ENCODE data around the gene DNAJC5. TPM values are rescaled to one million over a fixed set of nuclear protein-coding genes. Genes with fewer than 3 reads are reported as not detected.

Gene DNAJC5
- total RNA-seq, 1 experiment from 2014 or later: 28.5 TPM

DNA sequence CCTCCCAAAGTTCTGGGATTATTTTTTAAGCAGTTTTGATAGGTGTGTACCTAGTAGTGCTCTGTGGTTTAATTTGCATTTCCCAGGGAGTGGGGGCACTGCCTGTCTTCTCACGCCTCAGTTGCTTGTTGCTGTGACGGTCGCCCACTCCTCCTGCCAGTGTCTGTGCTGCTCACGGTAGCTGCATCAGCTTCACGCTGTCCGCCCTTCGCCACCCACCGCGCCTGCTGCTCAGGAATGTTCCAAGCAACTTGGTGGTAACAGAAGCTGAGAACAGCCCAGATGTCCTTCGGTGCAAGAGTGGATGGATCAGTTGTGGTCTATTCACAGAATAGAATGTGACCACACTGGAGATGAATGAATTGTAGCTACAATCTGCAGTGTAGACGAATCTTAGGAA lies 22.9 kb downstream of the DNAJC5 start (continued):
- TF ChIP-seq FOXJ3 (CRISPR knock-in tag; IDR thresholded peaks at IDR 0.05; ENCODE audit: borderline replicate concordance): no peak
- no peak for TF ChIP-seq NR2C2 (CRISPR knock-in tag; IDR thresholded peaks at IDR 0.05)
- TF ChIP-seq RORB (CRISPR knock-in tag; IDR thresholded peaks at IDR 0.05): no peak
- TF ChIP-seq, protein P1, sequence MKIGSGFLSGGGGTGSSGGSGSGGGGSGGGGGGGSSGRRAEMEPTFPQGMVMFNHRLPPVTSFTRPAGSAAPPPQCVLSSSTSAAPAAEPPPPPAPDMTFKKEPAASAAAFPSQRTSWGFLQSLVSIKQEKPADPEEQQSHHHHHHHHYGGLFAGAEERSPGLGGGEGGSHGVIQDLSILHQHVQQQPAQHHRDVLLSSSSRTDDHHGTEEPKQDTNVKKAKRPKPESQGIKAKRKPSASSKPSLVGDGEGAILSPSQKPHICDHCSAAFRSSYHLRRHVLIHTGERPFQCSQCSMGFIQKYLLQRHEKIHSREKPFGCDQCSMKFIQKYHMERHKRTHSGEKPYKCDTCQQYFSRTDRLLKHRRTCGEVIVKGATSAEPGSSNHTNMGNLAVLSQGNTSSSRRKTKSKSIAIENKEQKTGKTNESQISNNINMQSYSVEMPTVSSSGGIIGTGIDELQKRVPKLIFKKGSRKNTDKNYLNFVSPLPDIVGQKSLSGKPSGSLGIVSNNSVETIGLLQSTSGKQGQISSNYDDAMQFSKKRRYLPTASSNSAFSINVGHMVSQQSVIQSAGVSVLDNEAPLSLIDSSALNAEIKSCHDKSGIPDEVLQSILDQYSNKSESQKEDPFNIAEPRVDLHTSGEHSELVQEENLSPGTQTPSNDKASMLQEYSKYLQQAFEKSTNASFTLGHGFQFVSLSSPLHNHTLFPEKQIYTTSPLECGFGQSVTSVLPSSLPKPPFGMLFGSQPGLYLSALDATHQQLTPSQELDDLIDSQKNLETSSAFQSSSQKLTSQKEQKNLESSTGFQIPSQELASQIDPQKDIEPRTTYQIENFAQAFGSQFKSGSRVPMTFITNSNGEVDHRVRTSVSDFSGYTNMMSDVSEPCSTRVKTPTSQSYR (CRISPR knock-in tag; IDR thresholded peaks at IDR 0.05): no peak
- TF ChIP-seq, protein P2, sequence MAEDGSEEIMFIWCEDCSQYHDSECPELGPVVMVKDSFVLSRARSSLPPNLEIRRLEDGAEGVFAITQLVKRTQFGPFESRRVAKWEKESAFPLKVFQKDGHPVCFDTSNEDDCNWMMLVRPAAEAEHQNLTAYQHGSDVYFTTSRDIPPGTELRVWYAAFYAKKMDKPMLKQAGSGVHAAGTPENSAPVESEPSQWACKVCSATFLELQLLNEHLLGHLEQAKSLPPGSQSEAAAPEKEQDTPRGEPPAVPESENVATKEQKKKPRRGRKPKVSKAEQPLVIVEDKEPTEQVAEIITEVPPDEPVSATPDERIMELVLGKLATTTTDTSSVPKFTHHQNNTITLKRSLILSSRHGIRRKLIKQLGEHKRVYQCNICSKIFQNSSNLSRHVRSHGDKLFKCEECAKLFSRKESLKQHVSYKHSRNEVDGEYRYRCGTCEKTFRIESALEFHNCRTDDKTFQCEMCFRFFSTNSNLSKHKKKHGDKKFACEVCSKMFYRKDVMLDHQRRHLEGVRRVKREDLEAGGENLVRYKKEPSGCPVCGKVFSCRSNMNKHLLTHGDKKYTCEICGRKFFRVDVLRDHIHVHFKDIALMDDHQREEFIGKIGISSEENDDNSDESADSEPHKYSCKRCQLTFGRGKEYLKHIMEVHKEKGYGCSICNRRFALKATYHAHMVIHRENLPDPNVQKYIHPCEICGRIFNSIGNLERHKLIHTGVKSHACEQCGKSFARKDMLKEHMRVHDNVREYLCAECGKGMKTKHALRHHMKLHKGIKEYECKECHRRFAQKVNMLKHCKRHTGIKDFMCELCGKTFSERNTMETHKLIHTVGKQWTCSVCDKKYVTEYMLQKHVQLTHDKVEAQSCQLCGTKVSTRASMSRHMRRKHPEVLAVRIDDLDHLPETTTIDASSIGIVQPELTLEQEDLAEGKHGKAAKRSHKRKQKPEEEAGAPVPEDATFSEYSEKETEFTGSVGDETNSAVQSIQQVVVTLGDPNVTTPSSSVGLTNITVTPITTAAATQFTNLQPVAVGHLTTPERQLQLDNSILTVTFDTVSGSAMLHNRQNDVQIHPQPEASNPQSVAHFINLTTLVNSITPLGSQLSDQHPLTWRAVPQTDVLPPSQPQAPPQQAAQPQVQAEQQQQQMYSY (CRISPR knock-in tag; IDR thresholded peaks at IDR 0.05): no peak
- TF ChIP-seq ELF4 (CRISPR knock-in tag; IDR thresholded peaks at IDR 0.05; ENCODE audit: low read depth): no peak
- no peak for TF ChIP-seq ZNF396 (CRISPR knock-in tag; IDR thresholded peaks at IDR 0.05; ENCODE audit: borderline replicate concordance)
- no peak for TF ChIP-seq ZNF317 (CRISPR knock-in tag; IDR thresholded peaks at IDR 0.05; ENCODE audit: borderline replicate concordance, low read depth)
- TF ChIP-seq, protein P3, sequence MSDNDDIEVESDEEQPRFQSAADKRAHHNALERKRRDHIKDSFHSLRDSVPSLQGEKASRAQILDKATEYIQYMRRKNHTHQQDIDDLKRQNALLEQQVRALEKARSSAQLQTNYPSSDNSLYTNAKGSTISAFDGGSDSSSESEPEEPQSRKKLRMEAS (CRISPR knock-in tag; IDR thresholded peaks at IDR 0.05): no peak
- TF ChIP-seq EMX1 (CRISPR knock-in tag; IDR thresholded peaks at IDR 0.05): no peak
- no peak for TF ChIP-seq ZNF232 (CRISPR knock-in tag; IDR thresholded peaks at IDR 0.05)
- TF ChIP-seq, protein P4, sequence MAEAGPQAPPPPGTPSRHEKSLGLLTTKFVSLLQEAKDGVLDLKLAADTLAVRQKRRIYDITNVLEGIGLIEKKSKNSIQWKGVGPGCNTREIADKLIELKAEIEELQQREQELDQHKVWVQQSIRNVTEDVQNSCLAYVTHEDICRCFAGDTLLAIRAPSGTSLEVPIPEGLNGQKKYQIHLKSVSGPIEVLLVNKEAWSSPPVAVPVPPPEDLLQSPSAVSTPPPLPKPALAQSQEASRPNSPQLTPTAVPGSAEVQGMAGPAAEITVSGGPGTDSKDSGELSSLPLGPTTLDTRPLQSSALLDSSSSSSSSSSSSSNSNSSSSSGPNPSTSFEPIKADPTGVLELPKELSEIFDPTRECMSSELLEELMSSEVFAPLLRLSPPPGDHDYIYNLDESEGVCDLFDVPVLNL (CRISPR knock-in tag; IDR thresholded peaks at IDR 0.05; ENCODE audit: borderline replicate concordance, low read depth): no peak
- no peak for TF ChIP-seq MXD4 (CRISPR knock-in tag; IDR thresholded peaks at IDR 0.05; ENCODE audit: borderline replicate concordance)

DNA sequence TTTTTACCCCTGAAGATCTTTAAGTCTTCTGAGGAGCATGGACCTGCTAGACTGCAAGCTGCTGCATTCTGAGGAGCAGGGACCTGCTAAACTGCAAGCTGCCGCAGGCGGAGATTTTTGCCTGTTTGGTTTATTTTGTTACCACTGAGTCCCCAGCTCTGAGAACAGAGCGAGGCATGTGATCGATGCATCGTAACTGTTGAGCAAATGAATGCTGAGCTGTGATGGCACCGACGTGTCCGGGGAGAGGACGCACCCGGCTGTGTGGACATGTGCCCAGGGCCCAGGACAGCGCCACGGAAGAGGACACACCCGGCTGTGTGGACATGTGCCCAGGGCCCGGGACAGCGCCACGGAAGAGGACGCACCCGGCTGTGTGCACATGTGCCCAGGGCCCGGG lies 24.2 kb downstream of the DNAJC5 start:
- Mint-ChIP-seq H3K27me3 (ENCODE audit: low read depth) (no peaks in the 10 kb centered on the region), H3K36me3 (peaks cover 31% of the 10 kb centered on the region), H3K9me3 (peaks cover 19% of the 10 kb centered on the region), H3K27ac (no peak overlapping the region), H3K4me1 (no peaks in the 10 kb centered on the region), H3K4me3 (no peak overlapping the region)
- ChIA-PET CTCF (no interaction called here), POLR2A (no interaction called here)
- DNase-seq (ENCODE audit: low spot score): no peak
- ATAC-seq: no peak
- TF ChIP-seq, protein P5, sequence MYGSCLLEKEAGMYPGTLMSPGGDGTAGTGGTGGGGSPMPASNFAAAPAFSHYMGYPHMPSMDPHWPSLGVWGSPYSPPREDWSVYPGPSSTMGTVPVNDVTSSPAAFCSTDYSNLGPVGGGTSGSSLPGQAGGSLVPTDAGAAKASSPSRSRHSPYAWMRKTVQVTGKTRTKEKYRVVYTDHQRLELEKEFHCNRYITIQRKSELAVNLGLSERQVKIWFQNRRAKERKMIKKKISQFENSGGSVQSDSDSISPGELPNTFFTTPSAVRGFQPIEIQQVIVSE (CRISPR knock-in tag; IDR thresholded peaks at IDR 0.05; ENCODE audit: borderline replicate concordance): no peak
- TF ChIP-seq GTF2I (CRISPR knock-in tag; conservative IDR thresholded peaks at IDR 0.05): no peak
- TF ChIP-seq CREB1 (CRISPR knock-in tag; IDR thresholded peaks at IDR 0.05): no peak
- no peak for TF ChIP-seq ZNF121 (CRISPR knock-in tag; IDR thresholded peaks at IDR 0.05)
- no peak for TF ChIP-seq RORB (CRISPR knock-in tag; IDR thresholded peaks at IDR 0.05)
- TF ChIP-seq, protein P6, sequence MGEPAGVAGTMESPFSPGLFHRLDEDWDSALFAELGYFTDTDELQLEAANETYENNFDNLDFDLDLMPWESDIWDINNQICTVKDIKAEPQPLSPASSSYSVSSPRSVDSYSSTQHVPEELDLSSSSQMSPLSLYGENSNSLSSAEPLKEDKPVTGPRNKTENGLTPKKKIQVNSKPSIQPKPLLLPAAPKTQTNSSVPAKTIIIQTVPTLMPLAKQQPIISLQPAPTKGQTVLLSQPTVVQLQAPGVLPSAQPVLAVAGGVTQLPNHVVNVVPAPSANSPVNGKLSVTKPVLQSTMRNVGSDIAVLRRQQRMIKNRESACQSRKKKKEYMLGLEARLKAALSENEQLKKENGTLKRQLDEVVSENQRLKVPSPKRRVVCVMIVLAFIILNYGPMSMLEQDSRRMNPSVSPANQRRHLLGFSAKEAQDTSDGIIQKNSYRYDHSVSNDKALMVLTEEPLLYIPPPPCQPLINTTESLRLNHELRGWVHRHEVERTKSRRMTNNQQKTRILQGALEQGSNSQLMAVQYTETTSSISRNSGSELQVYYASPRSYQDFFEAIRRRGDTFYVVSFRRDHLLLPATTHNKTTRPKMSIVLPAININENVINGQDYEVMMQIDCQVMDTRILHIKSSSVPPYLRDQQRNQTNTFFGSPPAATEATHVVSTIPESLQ (CRISPR knock-in tag; IDR thresholded peaks at IDR 0.05): no peak
- TF ChIP-seq, protein P7, sequence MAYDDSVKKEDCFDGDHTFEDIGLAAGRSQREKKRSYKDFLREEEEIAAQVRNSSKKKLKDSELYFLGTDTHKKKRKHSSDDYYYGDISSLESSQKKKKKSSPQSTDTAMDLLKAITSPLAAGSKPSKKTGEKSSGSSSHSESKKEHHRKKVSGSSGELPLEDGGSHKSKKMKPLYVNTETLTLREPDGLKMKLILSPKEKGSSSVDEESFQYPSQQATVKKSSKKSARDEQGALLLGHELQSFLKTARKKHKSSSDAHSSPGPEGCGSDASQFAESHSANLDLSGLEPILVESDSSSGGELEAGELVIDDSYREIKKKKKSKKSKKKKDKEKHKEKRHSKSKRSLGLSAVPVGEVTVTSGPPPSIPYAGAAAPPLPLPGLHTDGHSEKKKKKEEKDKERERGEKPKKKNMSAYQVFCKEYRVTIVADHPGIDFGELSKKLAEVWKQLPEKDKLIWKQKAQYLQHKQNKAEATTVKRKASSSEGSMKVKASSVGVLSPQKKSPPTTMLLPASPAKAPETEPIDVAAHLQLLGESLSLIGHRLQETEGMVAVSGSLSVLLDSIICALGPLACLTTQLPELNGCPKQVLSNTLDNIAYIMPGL (CRISPR knock-in tag; IDR thresholded peaks at IDR 0.05): no peak
- TF ChIP-seq NFE2L1 (CRISPR knock-in tag; IDR thresholded peaks at IDR 0.05): no peak
- no peak for TF ChIP-seq MYBL2 (CRISPR knock-in tag; IDR thresholded peaks at IDR 0.05)
- TF ChIP-seq NR1H2 (CRISPR knock-in tag; IDR thresholded peaks at IDR 0.05): no peak
